AG08395 (cell line): ENCODE data around the gene TXK.

ENCODE experiments used
- DNase-seq: peaks from one replicate; pipeline ENCODE4 v3.0.0; 2012; ENCODE audit warnings: mixed read lengths, low spot score

The TXK gene

DNA sequence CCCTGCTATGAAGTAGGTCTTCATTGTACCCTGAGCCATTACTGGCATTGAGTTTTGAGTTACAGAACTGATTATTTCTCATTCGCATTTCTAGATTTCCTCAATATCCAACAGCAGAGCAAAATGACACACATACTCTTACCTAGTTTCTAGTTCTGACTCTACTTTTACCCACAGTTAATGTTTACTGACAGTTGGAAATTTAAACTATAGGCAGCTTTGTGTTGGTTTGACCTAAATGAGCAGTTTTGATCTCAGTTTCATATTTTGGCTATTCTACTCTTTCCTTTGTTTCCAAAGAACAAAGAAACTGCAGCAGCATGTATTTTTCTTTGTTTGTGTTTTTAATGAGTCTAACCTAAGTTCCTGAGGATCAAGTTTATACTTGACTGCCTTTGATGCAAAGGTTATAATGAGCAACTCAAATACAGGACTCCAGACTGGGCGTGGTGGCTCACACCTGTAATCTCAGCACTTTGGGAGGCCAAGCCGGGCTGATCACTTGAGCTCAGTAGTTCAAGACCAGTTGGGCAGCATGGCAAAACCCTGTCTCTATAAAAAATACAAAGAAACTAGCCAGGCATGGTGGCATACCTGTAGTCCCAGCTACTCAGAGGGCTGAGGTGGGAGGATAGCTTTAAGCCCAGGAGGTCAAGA is 30.4 kb downstream of the TXK start:
- no peak for DNase-seq

- DNase-seq: no peak
Measured at GRCh38 chr4:48102303-48102702, 31.7 kb downstream of the TXK start.

GRCh38 chr4:48100256-48100655 is 33.8 kb downstream of the TXK start:
- DNase-seq: no peak

GRCh38 chr4:48095441-48095840 is 38.6 kb downstream of the TXK start:
- DNase-seq: no peak

DNA sequence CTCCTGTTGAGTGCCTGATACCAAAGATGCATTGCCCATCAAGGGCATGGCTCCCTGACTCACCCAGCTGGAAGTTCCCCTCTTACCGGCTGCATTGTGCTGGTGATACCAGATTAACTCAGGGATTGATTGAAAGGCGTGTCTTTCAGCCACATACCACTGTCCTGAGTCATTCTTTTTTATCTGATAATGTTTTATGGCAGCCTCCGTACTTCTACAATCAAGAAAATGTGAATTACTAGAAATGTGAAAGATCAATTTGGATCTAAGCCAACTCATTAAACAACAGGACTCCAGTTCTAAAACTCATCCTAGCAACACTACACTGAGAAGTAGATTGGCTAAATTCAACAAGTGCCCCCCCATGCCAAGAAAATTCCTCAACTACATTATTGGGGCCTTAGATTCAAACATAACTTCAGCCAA is 40.0 kb downstream of the TXK start:
- no peak for DNase-seq

- DNase-seq: no peak
Measured at GRCh38 chr4:48090621-48091020, 43.4 kb downstream of the TXK start.

DNA sequence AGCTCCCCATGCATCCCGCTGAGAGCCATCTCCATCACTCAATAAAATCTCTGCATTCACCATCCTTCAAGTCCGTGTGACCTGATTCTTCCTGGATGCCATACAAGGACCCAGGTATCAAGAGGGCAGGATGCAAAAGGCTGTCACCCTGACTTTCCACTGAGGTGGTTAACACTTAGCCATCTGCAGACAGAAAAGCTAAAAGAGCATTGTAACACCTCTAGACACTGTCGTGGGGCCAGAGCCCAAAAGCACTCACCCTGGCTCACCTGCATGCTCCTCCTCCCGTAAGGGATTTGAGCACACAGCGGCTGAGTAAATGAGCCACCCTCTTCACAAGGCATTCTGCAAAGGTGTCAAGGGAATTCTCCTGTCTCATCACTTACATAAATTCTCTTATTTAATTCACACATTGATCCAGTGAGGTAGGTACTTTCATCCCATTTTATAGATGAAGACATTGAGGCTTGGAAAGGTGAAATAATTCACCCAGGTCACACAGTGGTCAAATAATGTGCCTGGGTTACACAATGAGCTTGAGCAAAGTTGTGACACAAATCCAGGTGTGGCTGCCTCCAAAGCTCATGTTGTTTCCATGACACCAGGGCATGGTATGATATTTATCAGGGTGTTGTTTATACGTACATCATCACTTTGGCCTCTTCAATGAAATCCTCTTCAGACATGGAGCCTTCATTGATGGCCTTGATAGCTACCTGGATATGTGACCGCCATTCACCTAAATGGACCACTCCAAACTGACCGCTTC is 48.0 kb downstream of the TXK start:
- no peak for DNase-seq

DNA sequence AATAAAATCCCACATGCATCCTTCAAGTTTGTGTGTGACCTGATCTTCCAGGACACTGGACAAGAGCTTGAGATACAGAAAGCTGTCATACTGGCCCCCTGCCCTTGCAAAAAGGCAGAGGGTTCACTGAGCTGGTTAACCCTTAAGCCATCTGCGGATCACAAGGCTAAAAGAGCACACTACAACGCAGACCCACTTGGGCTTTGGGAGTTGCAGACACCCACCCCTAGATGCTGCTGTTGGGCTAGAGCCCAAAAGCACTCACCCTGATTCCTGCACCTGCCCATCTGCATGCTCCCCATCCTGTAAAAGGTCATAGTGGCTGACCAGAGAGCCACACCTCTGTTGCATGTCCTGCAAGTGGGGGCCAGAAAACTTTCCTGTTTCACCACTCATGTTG is 51.1 kb downstream of the TXK start:
- no peak for DNase-seq

GRCh38 chr4:48081196-48081595 is 52.9 kb downstream of the TXK start:
- peak; percentile 5 for DNase-seq

DNA sequence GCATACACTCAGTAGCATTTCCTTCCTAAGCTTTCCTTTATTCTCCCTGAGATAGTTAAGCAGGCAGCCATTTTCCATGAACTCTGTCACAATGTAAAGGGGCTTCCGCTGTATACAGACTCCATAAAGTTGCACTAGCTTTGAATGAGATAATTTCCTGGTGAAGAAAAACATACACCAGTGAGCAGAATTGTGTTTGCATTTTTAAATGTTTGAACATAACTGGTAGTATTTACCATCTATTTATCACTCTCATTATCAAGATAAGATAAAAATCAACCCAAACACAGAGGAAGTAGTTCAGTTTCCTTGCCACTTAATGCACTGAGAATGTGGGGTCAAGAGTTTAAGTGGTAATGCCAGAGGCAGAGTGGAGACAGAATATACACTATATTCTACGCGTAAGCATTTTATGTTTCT is 54.1 kb downstream of the TXK start:
- DNase-seq: no peak

GRCh38 chr4:48078862-48079655 is 55.0 kb downstream of the TXK start:
- DNase-seq: no peak

DNA sequence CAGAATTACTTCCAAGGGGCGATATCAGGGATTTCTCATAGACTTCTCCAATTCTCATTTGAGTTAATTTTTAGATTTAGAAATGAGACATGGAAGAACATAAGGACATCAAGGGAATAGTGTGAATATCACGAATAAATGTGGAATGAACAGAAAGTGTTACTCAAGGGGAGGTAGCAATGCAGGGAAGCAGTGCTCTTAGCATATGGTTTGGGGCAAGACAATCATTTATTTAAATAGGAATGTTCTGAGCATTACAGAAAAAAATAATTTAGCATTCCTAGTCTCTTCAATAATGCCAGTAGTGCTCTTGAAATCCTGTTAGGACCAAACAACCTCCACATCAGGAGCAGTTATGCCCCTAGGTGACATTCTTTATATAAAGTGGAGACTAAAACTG is 55.6 kb downstream of the TXK start:
- DNase-seq: no peak

DNA sequence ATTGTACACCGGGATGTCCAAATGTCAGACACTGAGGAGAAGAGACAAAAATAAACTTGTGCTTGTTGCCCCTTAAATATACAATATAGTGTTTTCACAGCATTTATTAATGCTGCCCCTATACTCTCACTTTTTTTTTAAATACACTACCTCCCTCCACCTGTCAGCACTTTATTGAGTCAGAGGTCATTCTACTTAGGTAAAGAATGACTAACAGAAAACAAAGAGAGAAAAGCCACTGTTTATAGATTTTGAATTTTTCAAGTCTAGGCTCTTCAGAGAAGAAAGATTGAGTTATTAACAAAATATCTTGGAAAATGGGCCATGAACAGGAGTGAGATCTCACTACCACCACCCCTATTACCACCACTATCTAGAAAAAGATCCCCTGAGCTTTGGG is 59.4 kb downstream of the TXK start:
- DNase-seq: no peak

GRCh38 chr4:48073567-48074103 is 60.4 kb downstream of the TXK start:
- no peak for DNase-seq

DNA sequence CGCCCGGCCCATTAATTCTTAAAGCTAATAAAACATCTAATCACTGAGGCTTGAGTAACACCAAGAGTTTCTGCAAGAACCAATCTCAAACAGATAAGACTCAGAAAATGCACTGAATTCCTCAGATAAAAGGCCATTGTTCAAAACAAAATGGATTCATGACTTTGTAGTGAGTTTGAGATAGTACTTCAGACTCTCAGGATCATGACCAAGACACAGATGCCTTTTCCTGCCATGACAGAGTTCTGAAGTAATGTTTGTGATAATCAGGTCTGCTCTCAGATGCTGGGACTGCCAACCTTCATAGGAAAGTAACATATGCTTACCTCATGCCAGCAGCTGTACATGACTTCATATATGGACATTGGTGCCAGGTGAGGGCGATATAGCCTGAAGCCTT is 62.9 kb downstream of the TXK start:
- DNase-seq: no peak

GRCh38 chr4:48069026-48069425 is 65.0 kb downstream of the TXK start:
- no peak for DNase-seq

DNA sequence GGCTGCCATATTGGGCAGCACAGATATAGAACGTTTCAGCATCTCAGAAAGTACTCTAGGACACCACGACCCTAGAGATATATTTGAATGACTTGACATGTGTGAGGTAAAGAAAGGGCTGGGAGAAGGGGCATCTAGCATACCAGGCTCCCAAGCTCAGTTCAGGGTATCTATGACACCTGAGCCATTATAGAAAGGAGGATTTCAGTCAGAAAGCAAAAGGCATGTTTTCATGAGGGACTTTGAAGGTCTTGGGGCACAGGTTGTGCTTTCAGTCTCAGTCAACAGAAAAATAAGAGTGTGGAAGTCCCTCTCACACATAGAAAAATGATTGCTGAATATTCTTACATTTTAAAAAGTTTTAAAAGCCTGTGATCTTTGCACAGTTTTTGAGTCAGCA is 65.9 kb downstream of the TXK start:
- no peak for DNase-seq

DNA sequence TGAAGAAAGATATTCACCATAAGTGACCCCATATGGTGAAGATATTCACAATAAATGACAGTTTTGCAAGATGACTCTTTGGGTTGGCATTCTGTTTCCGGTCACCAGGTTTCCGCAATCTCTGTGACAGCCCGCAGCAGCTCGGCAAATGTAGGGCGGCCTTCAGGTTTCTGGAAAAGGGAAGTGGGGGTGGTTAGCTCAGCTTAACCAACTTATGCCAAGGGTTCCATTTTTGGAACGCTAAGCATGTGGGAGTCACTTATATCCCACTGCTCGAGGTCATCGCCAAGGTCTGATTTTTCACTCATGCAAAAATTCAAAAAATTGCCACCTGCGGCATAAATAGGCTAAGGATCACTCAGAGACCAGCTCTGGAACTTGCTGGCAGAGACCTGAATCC is 66.5 kb downstream of the TXK start:
- DNase-seq: no peak

GRCh38 chr4:48065587-48066052 is 68.4 kb downstream of the TXK start:
- DNase-seq: no peak

DNA sequence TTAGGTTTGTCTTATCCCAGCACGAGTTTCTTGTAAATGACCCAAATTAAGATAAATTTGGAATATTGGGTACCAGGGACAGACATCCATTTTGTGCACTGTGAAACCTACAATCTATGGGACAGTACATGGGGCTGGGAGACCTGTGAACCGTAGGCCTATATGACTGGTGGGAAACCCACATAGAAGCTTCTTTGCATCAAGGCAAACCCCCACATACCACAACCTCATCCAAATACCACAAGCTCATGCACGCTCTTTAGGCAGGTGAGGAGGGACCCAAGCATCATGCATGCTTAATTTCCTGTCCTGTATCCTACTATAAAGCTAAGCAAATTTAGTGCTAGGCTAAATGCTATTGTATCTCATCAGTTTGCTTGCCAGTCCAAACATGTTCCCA is 69.7 kb downstream of the TXK start:
- no peak for DNase-seq

- DNase-seq: no peak
Measured at GRCh38 chr4:48058617-48059530, 75.2 kb downstream of the TXK start.

- no peak for DNase-seq
Measured at GRCh38 chr4:48051078-48051477, 83.0 kb downstream of the TXK start.
